GM20000 (cell line): Measurements from ENCODE around the gene STARD13.

Source experiments
- DNase-seq: peaks from one replicate; pipeline ENCODE4 v3.0.0; 2012; ENCODE audit warnings: low spot score
- TF ChIP-seq, protein P1 (sequence below): IDR thresholded peaks from 2 replicates; pipeline ENCODE4 v1.5.1; 2012; ENCODE audit warnings: mild to moderate bottlenecking, control low read depth; ENCODE audit errors: extremely low read depth, missing control alignments

The STARD13 gene

DNA sequence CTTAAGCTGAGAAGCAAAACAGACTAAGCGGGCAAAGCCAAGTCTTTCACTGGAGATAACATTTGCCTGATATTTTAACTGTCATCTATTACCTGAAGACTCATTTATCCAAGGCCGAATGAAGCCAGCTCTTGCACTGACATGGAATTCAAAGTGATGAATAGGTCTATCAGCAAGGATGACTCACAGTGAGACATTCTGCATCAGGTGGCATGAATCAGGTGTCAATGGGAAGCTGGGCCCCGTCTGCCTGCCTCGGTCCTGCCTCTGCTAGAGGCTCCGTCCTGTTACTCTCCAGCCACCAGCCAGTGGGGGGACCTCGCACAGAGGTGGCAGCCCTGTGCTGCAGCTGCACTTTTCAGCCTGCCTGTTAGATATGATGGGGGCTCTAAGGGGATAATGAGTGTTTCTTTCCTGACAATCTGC lies 23.5 kb downstream of the STARD13 start:
- TF ChIP-seq, protein P1, sequence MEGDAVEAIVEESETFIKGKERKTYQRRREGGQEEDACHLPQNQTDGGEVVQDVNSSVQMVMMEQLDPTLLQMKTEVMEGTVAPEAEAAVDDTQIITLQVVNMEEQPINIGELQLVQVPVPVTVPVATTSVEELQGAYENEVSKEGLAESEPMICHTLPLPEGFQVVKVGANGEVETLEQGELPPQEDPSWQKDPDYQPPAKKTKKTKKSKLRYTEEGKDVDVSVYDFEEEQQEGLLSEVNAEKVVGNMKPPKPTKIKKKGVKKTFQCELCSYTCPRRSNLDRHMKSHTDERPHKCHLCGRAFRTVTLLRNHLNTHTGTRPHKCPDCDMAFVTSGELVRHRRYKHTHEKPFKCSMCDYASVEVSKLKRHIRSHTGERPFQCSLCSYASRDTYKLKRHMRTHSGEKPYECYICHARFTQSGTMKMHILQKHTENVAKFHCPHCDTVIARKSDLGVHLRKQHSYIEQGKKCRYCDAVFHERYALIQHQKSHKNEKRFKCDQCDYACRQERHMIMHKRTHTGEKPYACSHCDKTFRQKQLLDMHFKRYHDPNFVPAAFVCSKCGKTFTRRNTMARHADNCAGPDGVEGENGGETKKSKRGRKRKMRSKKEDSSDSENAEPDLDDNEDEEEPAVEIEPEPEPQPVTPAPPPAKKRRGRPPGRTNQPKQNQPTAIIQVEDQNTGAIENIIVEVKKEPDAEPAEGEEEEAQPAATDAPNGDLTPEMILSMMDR: no peak
- DNase-seq: no peak

DNA sequence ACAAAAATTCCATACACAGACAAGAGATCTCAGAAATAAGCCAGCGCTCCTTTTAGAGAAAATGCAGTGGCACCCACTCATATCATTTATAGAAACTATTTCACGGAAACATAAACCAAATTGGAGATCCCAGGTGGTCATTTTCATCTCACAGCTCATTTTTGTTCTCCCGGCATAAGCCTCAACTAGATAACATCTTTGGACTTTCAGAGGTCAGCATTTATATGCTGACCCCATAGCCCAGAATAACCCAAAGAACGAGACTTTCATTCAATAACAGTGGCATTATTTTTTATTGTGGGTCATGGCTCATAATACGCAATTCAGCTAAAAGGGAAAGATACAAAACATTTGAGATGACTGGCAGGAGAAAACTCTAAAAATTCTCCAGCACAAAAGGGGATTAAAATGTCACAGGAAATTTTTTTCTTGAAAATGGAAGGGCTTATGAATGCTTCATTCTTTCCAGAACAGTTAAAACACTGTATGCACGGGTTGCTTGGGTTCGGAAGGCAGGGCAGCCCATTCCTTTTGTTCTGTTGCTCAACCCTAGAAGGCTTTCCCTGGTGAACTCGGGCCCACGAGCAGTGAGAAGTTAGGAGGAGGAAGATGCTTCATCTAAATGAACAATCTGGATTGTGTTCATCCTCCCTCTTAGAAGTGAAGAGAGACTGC lies 24.0 kb downstream of the STARD13 start:
- TF ChIP-seq, protein P1: no peak
- no peak for DNase-seq

DNA sequence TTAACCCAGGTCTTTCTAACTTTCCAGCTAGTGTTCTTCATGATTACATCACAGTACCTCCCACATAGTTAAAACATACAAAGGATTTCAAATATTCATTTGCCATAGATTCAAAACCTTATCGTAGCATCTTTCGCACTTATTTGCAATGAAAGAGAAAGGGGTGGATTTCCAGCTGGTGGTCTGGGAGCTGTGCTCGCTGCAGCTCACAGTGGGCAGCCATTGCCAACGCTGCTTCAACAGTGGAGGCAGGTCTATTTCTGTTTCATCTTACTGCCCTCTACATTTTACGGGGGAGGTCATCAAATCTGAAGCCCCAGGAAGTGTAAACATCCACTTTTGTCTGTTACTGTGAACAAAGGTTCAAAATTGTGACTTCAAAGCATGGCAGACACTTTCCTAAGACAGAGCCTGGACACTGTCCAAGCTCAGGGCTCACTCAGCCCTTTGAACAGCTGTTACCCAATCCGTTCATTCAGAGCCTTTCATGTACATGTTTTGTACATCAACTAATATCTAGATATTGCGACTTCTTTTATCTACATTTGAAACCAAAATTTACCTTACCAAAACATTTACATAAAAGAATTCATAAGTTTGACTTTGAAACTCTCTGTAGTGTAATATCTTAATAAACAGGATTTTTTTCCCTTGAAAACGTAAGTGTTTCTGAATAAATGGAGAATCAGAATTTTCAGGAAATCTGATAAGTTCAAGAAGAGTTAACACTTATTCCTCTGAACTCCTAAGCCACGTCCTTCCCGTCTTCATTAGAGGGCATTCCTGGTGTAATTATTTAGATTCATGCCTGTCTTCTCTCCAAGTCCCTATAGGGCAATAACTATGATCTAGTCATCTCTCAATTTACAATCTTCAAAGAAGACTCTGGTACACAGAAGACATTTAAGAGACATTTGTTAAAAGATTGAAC lies 25.1 kb downstream of the STARD13 start:
- TF ChIP-seq, protein P1: no peak
- no peak for DNase-seq

DNA sequence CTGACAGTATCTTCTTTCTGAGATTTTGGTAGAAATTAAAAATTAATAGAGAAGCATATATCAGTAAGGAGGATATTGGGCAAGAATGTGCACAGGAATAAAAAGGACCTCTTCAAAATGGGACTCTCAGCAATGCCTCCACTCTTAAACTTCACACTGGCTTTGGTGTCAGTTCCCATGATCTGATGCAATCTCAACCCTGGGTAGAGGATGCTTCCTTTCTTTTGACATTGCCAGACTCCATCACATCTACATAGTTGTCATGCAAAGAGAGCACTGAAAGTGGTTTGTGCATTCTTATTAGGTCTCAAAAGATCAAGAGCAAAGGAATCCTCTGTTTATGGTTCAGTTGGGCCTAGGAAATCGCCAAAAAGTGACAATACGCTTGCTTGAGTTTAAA lies 26.3 kb downstream of the STARD13 start:
- DNase-seq: no peak
- TF ChIP-seq, protein P1: no peak

DNA sequence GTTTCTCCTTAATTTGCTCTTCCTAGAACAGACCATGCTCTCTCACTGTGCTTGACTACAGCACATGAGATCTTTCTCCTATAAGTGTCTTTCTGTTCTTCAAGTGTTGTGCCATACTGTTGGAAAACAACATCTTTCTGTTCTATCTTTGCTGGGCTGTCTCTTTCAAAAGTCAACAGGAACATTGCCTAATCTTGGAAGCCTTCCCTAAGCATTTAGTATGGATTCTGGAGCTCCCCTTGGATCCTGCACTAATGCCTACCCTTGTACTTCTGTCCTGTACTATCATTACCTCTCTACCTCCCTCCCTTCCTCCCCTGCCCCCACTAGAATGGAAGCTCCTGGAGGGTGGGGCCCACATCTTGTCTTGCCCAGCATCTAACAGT lies 26.8 kb downstream of the STARD13 start:
- TF ChIP-seq, protein P1: no peak
- DNase-seq: no peak

DNA sequence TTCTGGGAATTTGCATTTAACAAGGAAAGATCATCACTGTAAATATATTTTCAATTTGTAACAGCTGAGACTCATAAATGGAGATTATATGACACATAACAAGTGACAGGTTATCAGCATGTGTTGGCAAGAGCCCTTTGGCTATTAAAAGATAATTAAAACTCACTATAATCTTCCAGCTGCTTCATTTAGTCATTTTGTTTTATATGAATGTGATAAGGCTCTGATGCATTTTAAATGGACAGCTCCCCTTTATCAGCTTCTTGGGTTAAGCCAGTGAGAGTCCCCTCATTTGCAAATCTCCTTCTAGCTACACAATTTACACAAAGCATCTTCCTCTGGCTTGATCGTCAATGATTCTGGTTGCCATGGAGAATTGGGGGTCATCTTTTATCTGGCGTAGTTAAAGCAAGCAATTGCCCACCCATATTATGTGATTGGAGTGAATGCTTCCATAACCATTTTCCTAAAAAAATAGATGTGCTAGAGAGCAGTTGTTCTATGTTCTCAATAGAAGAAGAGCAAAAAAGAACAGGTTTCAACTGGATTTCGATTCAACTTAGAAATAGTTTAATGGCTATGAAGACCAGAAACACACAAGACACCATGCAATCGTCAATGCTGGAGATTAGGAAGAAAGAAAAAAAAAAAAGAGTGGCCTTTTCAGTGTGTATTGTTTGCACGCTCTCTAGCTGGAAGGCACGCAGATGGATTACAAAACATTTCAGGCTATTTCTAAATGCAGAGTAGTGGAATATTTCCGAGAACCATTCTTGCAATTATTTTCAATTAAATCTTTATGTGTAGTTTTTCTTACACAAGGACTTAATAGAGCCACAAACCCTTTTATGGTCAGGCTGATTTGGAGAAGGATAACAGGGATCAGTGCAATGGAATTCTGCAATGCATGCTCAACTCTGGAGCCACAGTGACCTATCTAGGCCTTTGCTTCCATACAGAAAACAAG lies 27.4 kb downstream of the STARD13 start:
- DNase-seq: no peak
- TF ChIP-seq, protein P1: no peak
